Left renal cortex interstitium (tissue), 4 donors: ENCODE data around the gene ADAM30. TPM values are rescaled to one million over a fixed set of nuclear protein-coding genes. Genes with fewer than 3 reads are reported as not detected.

ENCODE experiments used
- DNase-seq, 4 donors: peaks; one replicate each; pipeline ENCODE4 v3.0.0-alpha.2; 2013; ENCODE audit warnings: low read depth in 4 of 4, low spot score in 2 of 4, missing footprints in 1 of 4
- polyA plus RNA-seq, 4 donors: library from polyadenylated mRNA; unstranded; fragments of 120-200 nt; gene quantifications; one replicate each; pipeline ENCODE4 v1.2.1, GENCODE V29; 2013; ENCODE audit not compliant: insufficient read length in 4 of 4

ADAM30 gene
- not detected for polyA plus RNA-seq

- no peak for DNase-seq
These were observed at the start of gene ADAM30 for GRCh38 chr1:119896303-119896702. Gene ADAM30, minus strand, starts transcription at chr1:119896515. Its CDS starts 179 bp downstream, at chr1:119896336.

- no peak for DNase-seq
These were observed 46.9 kb upstream of the ADAM30 start for GRCh38 chr1:119943216-119943615.

- no peak for DNase-seq
These were observed 45.1 kb upstream of the ADAM30 start for GRCh38 chr1:119941392-119941791.

GRCh38 chr1:119940697-119941096, 44.4 kb upstream of the ADAM30 start:
- no peak for DNase-seq

GRCh38 chr1:119937198-119937597, 40.9 kb upstream of the ADAM30 start:
- no peak for DNase-seq

- DNase-seq, result no peak
These were observed 39.6 kb upstream of the ADAM30 start for GRCh38 chr1:119935915-119936314.

GRCh38 chr1:119935373-119935772, 39.1 kb upstream of the ADAM30 start:
- DNase-seq, result no peak

GRCh38 chr1:119933397-119933796, 37.1 kb upstream of the ADAM30 start:
- DNase-seq, result no peak

- no peak for DNase-seq
These were observed 33.5 kb upstream of the ADAM30 start for GRCh38 chr1:119929643-119930315.

- no peak for DNase-seq
These were observed 30.2 kb upstream of the ADAM30 start for GRCh38 chr1:119926553-119926952.

GRCh38 chr1:119924948-119925898, 28.9 kb upstream of the ADAM30 start:
- DNase-seq, result no peak

- no peak for DNase-seq
These were observed 24.0 kb upstream of the ADAM30 start for GRCh38 chr1:119920104-119920968.

GRCh38 chr1:119919241-119919640, 22.9 kb upstream of the ADAM30 start:
- no peak for DNase-seq

GRCh38 chr1:119918301-119918700, 22.0 kb upstream of the ADAM30 start:
- no peak for DNase-seq

- no peak for DNase-seq
These were observed 21.2 kb upstream of the ADAM30 start for GRCh38 chr1:119917304-119918055.

GRCh38 chr1:119915517-119915916, 19.2 kb upstream of the ADAM30 start:
- DNase-seq, result no peak

GRCh38 chr1:119914071-119914470, 17.8 kb upstream of the ADAM30 start:
- no peak for DNase-seq

GRCh38 chr1:119912963-119913362, 16.6 kb upstream of the ADAM30 start:
- no peak for DNase-seq

GRCh38 chr1:119911775-119912174, 15.5 kb upstream of the ADAM30 start:
- no peak for DNase-seq

GRCh38 chr1:119910618-119911017, 14.3 kb upstream of the ADAM30 start:
- DNase-seq, result no peak
